GM12878 (cell line): Measurements from ENCODE around the gene PNMA6F. TPM values are rescaled to one million over a fixed set of nuclear protein-coding genes. Genes with fewer than 3 reads are reported as not detected.

ENCODE experiments used
- ATAC-seq: fragments of 200-7000 bp; cut with Tn5 transposase; 3 replicates; pipeline ENCODE4 v1.9.1; 2020; ENCODE audit warnings: mild to moderate bottlenecking, moderate library complexity
- Bru-seq: library from RNA; stranded (reverse); fragments of 400-500 nt; gene quantifications from one replicate; lab custom pipeline; 2021; lab: Mats Ljungman, UMichigan
- BruChase-seq, 2 experiments: library from RNA; stranded (reverse); fragments of 400-500 nt; gene quantifications; one replicate each; lab custom pipeline; 2021; lab: Mats Ljungman, UMichigan
- BruUV-seq: library from RNA; stranded (reverse); fragments of 400-500 nt; replicated peaks from 2 replicates; lab custom pipeline; 2021; lab: Mats Ljungman, UMichigan
- CTCF ChIA-PET: fragments of 300-600 bp; sonication (Branson Sonifier 250); formaldehyde crosslinking; extraction: SDS; loops from one replicate; lab custom pipeline; 2021; ENCODE audit warnings: inconsistent platforms; lab: Yijun Ruan, JAX
- POLR2A ChIA-PET: fragments of 350-600 bp; formaldehyde crosslinking; extraction: SDS; loops from one replicate; lab custom pipeline; 2021; ENCODE audit warnings: inconsistent platforms; lab: Charles Lee
- RAD21 ChIA-PET: fragments of 300-600 bp; sonication (Branson Sonifier 250); formaldehyde crosslinking; loops from one replicate; lab custom pipeline; 2023; ENCODE audit warnings: antibody characterized with exemption; ENCODE audit not compliant: unreplicated experiment; lab: Charles Lee
- SMC1A ChIA-PET: fragments of 300-600 bp; sonication (Branson Sonifier 250); formaldehyde crosslinking; loops from one replicate; lab custom pipeline; 2023; ENCODE audit not compliant: unreplicated experiment, uncharacterized antibody; lab: Charles Lee
- DNase-seq: peaks from one replicate; pipeline ENCODE4 v3.0.0-alpha.2; 2011; ENCODE audit warnings: low read depth, low spot score
- FAIRE-seq: peaks from 3 replicates; lab custom pipeline; 2011; peaks lifted over from hg19 to GRCh38; lab: Jason Lieb, UNC
- H2AFZ ChIP-seq: 2 replicates; pipeline ENCODE4 v1.6.0; 2011; ENCODE audit warnings: low read depth, low read length, control low read depth; ENCODE audit not compliant: control insufficient read depth
- H3K27ac ChIP-seq: 2 replicates; pipeline ENCODE4 v1.5.1; 2011; ENCODE audit warnings: control low read depth; ENCODE audit not compliant: control insufficient read depth, insufficient read depth
- H3K27me3 ChIP-seq, 2 experiments: replicated peaks in 1 of 2; 2 replicates each; pipeline versions ENCODE4 v1.6.0 to v1.6.1; 2011; ENCODE audit warnings: low read length in 1 of 2; ENCODE audit not compliant: control insufficient read depth in 2 of 2, insufficient read depth in 2 of 2
- H3K36me3 ChIP-seq, 2 experiments: 2 replicates each; pipeline ENCODE4 v1.5.1; 2011; ENCODE audit warnings: low read length in 1 of 2; ENCODE audit not compliant: control insufficient read depth in 2 of 2, insufficient read depth in 2 of 2
- H3K4me1 ChIP-seq: 2 replicates; pipeline ENCODE4 v1.6.1; 2011; ENCODE audit warnings: mild to moderate bottlenecking, low read length, moderate library complexity, mixed read lengths; ENCODE audit not compliant: control insufficient read depth, insufficient read depth
- H3K4me2 ChIP-seq: 2 replicates; pipeline ENCODE4 v1.6.0; 2011; ENCODE audit warnings: control low read depth; ENCODE audit not compliant: control insufficient read depth, insufficient read depth
- H3K4me3 ChIP-seq: fragments of 200-600 bp; sonication (generic); 2 replicates; pipeline ENCODE4 v1.5.1; 2016
- H3K79me2 ChIP-seq: 2 replicates; pipeline ENCODE4 v1.6.0; 2011; ENCODE audit warnings: low read length; ENCODE audit not compliant: control insufficient read depth, insufficient read depth
- H3K9ac ChIP-seq: 2 replicates; pipeline ENCODE4 v1.8.0; 2011; ENCODE audit warnings: low read length, control low read depth, mixed read lengths; ENCODE audit not compliant: control insufficient read depth, insufficient read depth
- H3K9me3 ChIP-seq: replicated peaks from 3 replicates; pipeline ENCODE4 v1.5.1; 2011; ENCODE audit warnings: mild to moderate bottlenecking, low read length; ENCODE audit not compliant: control insufficient read depth, insufficient read depth
- H4K20me1 ChIP-seq: 2 replicates; pipeline ENCODE4 v1.6.0; 2011; ENCODE audit not compliant: control insufficient read depth, insufficient read depth
- ASH2L ChIP-seq: fragments of 300-600, 200-600 bp; sonication (generic); IDR thresholded peaks from 2 replicates; pipeline ENCODE4 v1.6.1; 2017; ENCODE audit warnings: low read depth, mild to moderate bottlenecking, borderline replicate concordance
- BACH1 ChIP-seq: fragments of 450-650 bp; IDR thresholded peaks from 2 replicates; pipeline ENCODE4 v1.6.1; 2017; ENCODE audit warnings: mild to moderate bottlenecking, borderline replicate concordance
- CBFB ChIP-seq: IDR thresholded peaks from 2 replicates; pipeline ENCODE4 v1.6.1; 2016; ENCODE audit warnings: antibody characterized with exemption, low read depth
- HCFC1 ChIP-seq: fragments of 150-350 bp; IDR thresholded peaks from 2 replicates; pipeline ENCODE4 v1.6.1; 2014; ENCODE audit warnings: low read length
- STAT3 ChIP-seq: IDR thresholded peaks from 2 replicates; pipeline ENCODE4 v1.6.1; 2011; ENCODE audit warnings: low read depth, low read length, improper control_type of control experiment
- ZBTB40 ChIP-seq: fragments of 450-650 bp; IDR thresholded peaks from 2 replicates; pipeline ENCODE4 v1.6.1; 2016; ENCODE audit warnings: mild to moderate bottlenecking, moderate library complexity, borderline replicate concordance
- ZNF622 ChIP-seq: fragments of 450-650 bp; IDR thresholded peaks from 2 replicates; pipeline ENCODE4 v1.6.1; 2017; ENCODE audit warnings: mild to moderate bottlenecking, inconsistent platforms
- whole genome bisulfite sequencing: methylation state at CpG from one replicate; pipeline ENCODE4 v1.1.6; 2016; ENCODE audit warnings: low lambda C conversion rate; ENCODE audit not compliant: insufficient replicate concordance, insufficient coverage; ENCODE audit errors: missing lambda C conversion rate; 5-methylcytosine and 5-hydroxymethylcytosine counted together
- in situ Hi-C: fragments of 300-500 bp; cut with MboI; formaldehyde crosslinking; loops from 9 replicates; pipeline ENCODE4 v1.14.3; 2018; ENCODE audit warnings: mixed read lengths
- intact Hi-C: fragments of 100-400 bp; cut with micrococcal nuclease; formaldehyde crosslinking; loops from one replicate; pipeline ENCODE4 v1.14.2; 2022; ENCODE audit not compliant: unreplicated experiment
- long read RNA-seq, 2 experiments: library from polyadenylated mRNA; unstranded; transcript quantifications; one replicate each; pipeline ENCODE4 v2.0.0, GENCODE V29; 2019 to 2020
- polyA minus RNA-seq, 3 experiments: library from RNA; depleted of rRNA, polyadenylated mRNA; stranded (reverse); fragments of >200 nt; gene quantifications; 2 replicates each; pipeline ENCODE4 v1.2.3, GENCODE V29; 2011
- polyA plus RNA-seq, 11 experiments: library from polyadenylated mRNA; depleted of rRNA in 4 of 11; unstranded in 6 of 11; stranded (reverse) in 5 of 11; fragments of >200 nt; fragmentation: Nextera tagmentation in 4 of 11; fragmentation: Illumina TruSeq in 1 of 11; extraction: Ambion mirVana in 4 of 11; extraction: Trizol in 1 of 11; gene quantifications; 1 replicate in 1 of 11; 2 replicates in 10 of 11; pipeline versions ENCODE4 v1.2.1 to v1.2.3, GENCODE V29; 2011 to 2016; ENCODE audit warnings: inconsistent platforms in 2 of 11, missing spikeins in 2 of 11, low read depth in 1 of 11
- total RNA-seq, 4 experiments: library from RNA; depleted of rRNA in 3 of 4; stranded (reverse); fragments of >200 nt in 3 of 4; fragmentation: Illumina TruSeq in 1 of 4; extraction: Trizol in 1 of 4; gene quantifications; 2 replicates each; pipeline versions ENCODE4 v1.2.1 to v1.2.3, GENCODE V29; 2013 to 2021

PNMA6F gene
- total RNA-seq (2013; cell fraction: nucleolus; rRNA removed) = not detected in 2 replicates
- not detected in 2 replicates for total RNA-seq (2014; rRNA removed)
- not detected in 2 replicates for total RNA-seq (2014; rRNA removed; fragmentation: Illumina TruSeq; extraction: Trizol)
- total RNA-seq (2021) = not detected in 2 replicates
- polyA plus RNA-seq (2011; ENCODE audit: low read depth) = not detected
- not detected in 2 replicates for polyA plus RNA-seq (2011; rRNA removed)
- not detected in 2 replicates for polyA plus RNA-seq (2011; cell fraction: cytosol; rRNA removed)
- polyA plus RNA-seq (2011; cell fraction: nucleus; rRNA removed) = not detected in 2 replicates
- not detected in 2 replicates for polyA plus RNA-seq (2012)
- not detected in 2 replicates for polyA plus RNA-seq (2014; fragmentation: Illumina TruSeq; extraction: Trizol)
- not detected for polyA plus RNA-seq (2014; fragmentation: Nextera tagmentation; extraction: Ambion mirVana)
- polyA plus RNA-seq (2014; rRNA removed) = not detected in 2 replicates
- polyA plus RNA-seq (2016; fragmentation: Nextera tagmentation; extraction: Ambion mirVana) = not detected
- polyA minus RNA-seq (2011; rRNA and poly(A)+ RNA removed) = not detected in 2 replicates
- polyA minus RNA-seq (2011; cell fraction: cytosol; rRNA and poly(A)+ RNA removed) = not detected in 2 replicates
- not detected in 2 replicates for polyA minus RNA-seq (2011; cell fraction: nucleus; rRNA and poly(A)+ RNA removed)
- Bru-seq, nascent RNA = not detected
- not detected for BruChase-seq, experiment 1, labeled RNA remaining after a 6-hour chase
- BruChase-seq, experiment 2, labeled RNA remaining after a 2-hour chase = not detected
- long read RNA-seq, experiment 1 = 0 reads
- long read RNA-seq, experiment 2 = 0 reads

GRCh38 chrX:153321381-153322124 lies at the start of gene PNMA6F:
PNMA6F (minus strand) TSS chrX:153321767; CDS start chrX:153320674, 1,093 bp downstream.
- ChIA-PET POLR2A (no interaction called here), CTCF (interaction anchor here (0.6 kb wide), 1 partner anchor 92 kb away, joined by 3 read pairs; no protein-coding TSS in a partner anchor), RAD21 (no interaction called here), SMC1A (no interaction called here)
- no peak within 1 kb of the TSS for H3K4me3 ChIP-seq
- H3K4me1 ChIP-seq = no peaks in the 10 kb centered on the region
- H3K36me3 ChIP-seq = no peaks in the 10 kb centered on the region
- H3K4me2 ChIP-seq = no peak within 1 kb of the TSS
- H3K79me2 ChIP-seq = no peaks in the 10 kb centered on the region
- no TSS peak for BruUV-seq
- no peak within 1 kb of the TSS for H3K27ac ChIP-seq
- no peak within 1 kb of the TSS for H3K9ac ChIP-seq
- no peak for DNase-seq
- no peaks in the 10 kb centered on the region for H3K27me3 ChIP-seq
- no peaks in the 10 kb centered on the region for H3K9me3 ChIP-seq
- 53% methylated on average over 15 of the region's 36 CpGs for WGBS
- in situ Hi-C loops = loop anchor here (25.0 kb wide), 1 partner anchor 159 kb away; no protein-coding TSS in a partner anchor
- no peaks in the 10 kb centered on the region for H4K20me1 ChIP-seq
- H2AFZ ChIP-seq = no peak within 1 kb of the TSS
- TF ChIP-seq ZNF622 (no peak), ASH2L (no peak), CBFB (no peak), STAT3 (no peak), BACH1 (no peak), HCFC1 (no peak), ZBTB40 (no peak)
- TF ChIP-seq, all 136 proteins: peak for 0
- ATAC-seq (no peak), FAIRE-seq (no peak)
- intact Hi-C loops = no loop called here
